Astrocyte of the cerebellum (primary cell): ENCODE measurements around the gene ATP2B1.
A peak's percentile ranks its signal among the peaks of the same experiment; 100 is the strongest.

Experiments
- DNase-seq: peaks from one replicate; pipeline ENCODE4 v3.0.0-alpha.2; 2011; ENCODE audit warnings: low read depth
- H3K4me3 ChIP-seq: 2 replicates; pipeline ENCODE4 v1.5.1; 2011; ENCODE audit warnings: mild to moderate bottlenecking, low read depth, low read length, moderate library complexity
- in situ Hi-C: cut with HindIII; loops from 2 replicates; pipeline ENCODE4 v1.10.0; 2017; ENCODE audit warnings: low sequenced_read_pairs
- TF ChIP-seq, protein P1 (sequence below): IDR thresholded peaks from 2 replicates; pipeline ENCODE4 v1.5.1; 2012; ENCODE audit warnings: low read length, low read depth, moderate library complexity, mild to moderate bottlenecking; ENCODE audit errors: missing control alignments

ATP2B1 gene

DNA sequence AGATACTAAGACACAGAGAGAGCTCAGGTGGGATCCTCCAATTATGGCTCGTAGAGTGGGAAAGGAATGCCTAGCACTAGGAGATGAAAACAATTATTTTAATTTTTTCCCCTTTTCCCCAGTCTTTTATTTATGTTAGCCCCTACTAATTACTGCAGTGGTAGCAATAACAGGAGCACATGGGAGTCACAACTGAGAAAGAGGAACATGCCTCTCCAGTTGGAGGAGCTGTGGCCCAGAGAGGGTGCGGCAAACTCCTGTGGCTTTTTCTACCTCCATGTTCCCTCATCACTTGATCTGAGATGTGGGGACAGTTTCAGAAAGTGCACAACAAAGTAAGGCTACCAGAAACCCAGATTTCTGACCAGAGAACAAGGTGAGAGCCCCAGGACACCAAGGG is 156.9 kb downstream of the ATP2B1 start:
- TF ChIP-seq, protein P1, sequence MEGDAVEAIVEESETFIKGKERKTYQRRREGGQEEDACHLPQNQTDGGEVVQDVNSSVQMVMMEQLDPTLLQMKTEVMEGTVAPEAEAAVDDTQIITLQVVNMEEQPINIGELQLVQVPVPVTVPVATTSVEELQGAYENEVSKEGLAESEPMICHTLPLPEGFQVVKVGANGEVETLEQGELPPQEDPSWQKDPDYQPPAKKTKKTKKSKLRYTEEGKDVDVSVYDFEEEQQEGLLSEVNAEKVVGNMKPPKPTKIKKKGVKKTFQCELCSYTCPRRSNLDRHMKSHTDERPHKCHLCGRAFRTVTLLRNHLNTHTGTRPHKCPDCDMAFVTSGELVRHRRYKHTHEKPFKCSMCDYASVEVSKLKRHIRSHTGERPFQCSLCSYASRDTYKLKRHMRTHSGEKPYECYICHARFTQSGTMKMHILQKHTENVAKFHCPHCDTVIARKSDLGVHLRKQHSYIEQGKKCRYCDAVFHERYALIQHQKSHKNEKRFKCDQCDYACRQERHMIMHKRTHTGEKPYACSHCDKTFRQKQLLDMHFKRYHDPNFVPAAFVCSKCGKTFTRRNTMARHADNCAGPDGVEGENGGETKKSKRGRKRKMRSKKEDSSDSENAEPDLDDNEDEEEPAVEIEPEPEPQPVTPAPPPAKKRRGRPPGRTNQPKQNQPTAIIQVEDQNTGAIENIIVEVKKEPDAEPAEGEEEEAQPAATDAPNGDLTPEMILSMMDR, result no peak
- in situ Hi-C loops, result no loop called here
- no peak for DNase-seq
- no peak overlapping the region for H3K4me3 ChIP-seq

DNA sequence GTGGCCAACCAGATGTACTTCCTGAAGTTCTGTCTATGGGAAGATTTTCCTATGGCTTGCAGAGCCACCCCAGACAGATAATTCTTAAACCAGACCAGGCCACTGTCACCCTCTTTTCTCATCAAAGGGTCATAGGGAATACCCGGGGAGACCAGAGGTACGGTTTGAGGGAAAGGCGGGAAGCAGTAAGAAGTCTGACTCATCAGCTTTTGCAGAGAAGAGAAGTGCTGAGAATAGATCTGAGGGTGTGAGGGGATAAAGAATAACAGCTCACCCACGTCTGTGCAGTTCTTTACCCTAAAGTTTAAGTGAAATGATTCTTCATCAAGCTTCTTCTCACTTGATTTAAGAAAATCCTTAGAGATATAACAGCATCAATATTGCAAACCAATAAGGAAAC is 161.5 kb downstream of the ATP2B1 start:
- DNase-seq, result no peak
- H3K4me3 ChIP-seq, result no peak overlapping the region
- in situ Hi-C loops, result no loop called here
- TF ChIP-seq, protein P1, result no peak

DNA sequence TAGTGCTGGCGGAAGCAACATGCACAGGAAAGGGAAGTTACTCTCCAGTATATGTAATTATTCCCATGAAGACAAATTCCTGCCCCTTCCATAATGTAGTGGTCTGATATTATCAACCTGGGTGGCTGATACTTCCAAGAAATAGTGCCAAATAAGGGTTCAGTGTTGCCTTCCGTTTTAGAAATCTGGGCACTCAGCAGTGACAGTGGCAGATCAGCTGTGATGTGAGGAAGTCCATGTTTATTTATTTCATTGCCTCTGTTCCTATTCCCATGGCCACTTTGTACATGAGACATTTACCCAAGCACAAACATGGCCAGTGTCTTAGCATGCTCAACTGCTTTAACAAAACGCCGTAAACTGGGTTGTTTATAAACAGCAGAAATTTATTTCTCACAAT is 162.5 kb downstream of the ATP2B1 start:
- no peak overlapping the region for H3K4me3 ChIP-seq
- in situ Hi-C loops, result no loop called here
- no peak for DNase-seq
- TF ChIP-seq, protein P1, result no peak

DNA sequence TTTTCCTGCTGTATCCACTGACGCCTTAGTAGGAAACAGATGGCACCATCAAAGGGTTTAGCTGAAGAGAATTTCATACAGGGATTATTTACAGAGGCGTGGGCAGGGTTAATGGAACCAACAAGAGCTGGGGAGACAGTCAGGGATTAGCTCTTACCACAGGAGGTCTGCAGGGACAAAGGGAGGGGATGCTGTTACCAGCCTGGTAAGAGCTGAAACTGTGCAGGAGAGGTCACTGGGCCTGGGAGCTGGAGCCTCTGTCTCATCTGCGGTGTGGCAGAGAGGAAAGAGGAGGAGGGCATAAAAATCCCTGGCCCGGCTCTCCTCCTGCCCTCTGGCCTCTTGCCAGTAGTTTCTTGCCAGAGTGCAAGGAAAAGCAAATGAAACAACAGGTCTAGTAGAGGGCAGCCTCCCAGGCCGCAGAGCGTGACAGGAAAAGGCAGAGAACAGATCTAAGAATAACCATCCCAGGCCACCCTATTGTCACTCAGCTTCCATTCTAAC is 163.9 kb downstream of the ATP2B1 start:
- in situ Hi-C loops, result no loop called here
- no peak overlapping the region for H3K4me3 ChIP-seq
- TF ChIP-seq, protein P1, result no peak
- DNase-seq, result peak; percentile 12

GRCh38 chr12:89544022-89544421 is 164.6 kb downstream of the ATP2B1 start:
- in situ Hi-C loops, result no loop called here

DNA sequence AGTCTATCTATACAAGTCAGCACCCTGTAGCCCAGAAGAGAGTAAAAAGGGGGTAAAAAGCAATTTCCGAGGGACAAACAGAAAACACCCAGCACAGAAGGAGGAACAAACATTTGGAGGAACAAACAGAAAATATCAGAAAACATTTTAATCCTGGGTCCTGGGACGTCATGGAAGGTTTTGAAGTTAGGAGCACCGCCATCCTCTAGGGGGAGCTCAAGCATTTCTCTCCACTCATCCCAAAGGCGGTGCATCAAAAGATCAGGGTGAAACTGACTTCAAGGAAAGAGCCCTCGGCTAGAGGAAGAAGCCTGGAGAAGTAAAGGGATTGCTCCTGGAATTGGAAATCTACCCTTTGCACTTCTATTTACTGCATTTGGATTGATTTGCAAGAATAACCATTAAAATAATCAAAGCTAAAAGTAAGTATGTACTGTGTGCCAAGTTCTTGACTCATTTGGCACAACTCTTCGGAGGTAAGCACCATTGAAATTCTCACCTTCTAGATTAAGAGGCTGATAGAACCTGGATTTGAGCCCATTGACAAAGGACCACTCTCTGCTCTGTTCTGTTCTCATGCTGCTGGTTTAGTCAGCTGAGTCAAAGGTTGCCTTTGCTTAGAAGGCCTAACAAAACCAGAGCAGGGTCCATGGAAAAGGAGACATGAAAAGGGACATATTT is 165.6 kb downstream of the ATP2B1 start:
- TF ChIP-seq, protein P1, result peak; percentile 90
- in situ Hi-C loops, result no loop called here
- peak; percentile 83 for DNase-seq
- no peak overlapping the region for H3K4me3 ChIP-seq

More at GRCh38 chr12:89544022-89544421, 164.6 kb downstream of the ATP2B1 start:
- TF ChIP-seq, protein P1, result no peak
- H3K4me3 ChIP-seq, result no peak overlapping the region
- no peak for DNase-seq
